HG03558 (cell line): ENCODE results near the gene TTC17.
A peak's percentile ranks its signal among the peaks of the same experiment; 100 is the strongest.
"Not testable (repeated sequence)": the region's sequence is repeated elsewhere in the genome, so short reads cannot be mapped to it uniquely, and the experiment has no call there.

ENCODE experiments used
- ATAC-seq: cut with Tn5 transposase; IDR thresholded peaks from one replicate; pipeline ENCODE4 v1.9.1; 2021; ENCODE audit warnings: moderate number of reproducible peaks; ENCODE audit not compliant: unreplicated experiment; ENCODE audit errors: extremely low read depth

Gene TTC17

GRCh38 chr11:43358801-43359421, at the start of gene TTC17:
Gene TTC17 (plus strand): TSS chr11:43358920. CDS start chr11:43358955, 35 bp downstream.
- peak; percentile 89 for ATAC-seq

- ATAC-seq: peak; percentile 99
Observed at GRCh38 chr11:43311791-43312607, 46.7 kb upstream of the TTC17 start, which contains the start of gene API5. Gene API5 (plus strand): TSS chr11:43311996. CDS start chr11:43312128, 132 bp downstream.

GRCh38 chr11:43315966-43316365, 42.8 kb upstream of the TTC17 start:
- no peak for ATAC-seq

GRCh38 chr11:43316451-43316850, 42.3 kb upstream of the TTC17 start:
- no peak for ATAC-seq

GRCh38 chr11:43327987-43328386, 30.7 kb upstream of the TTC17 start:
- no peak for ATAC-seq

- ATAC-seq: no peak
Observed at GRCh38 chr11:43328482-43328881, 30.2 kb upstream of the TTC17 start.

GRCh38 chr11:43341159-43341558, 17.6 kb upstream of the TTC17 start:
- no peak for ATAC-seq

GRCh38 chr11:43351426-43351825, 7.3 kb upstream of the TTC17 start:
- ATAC-seq: not testable (repeated sequence)

GRCh38 chr11:43354311-43354710, 4.4 kb upstream of the TTC17 start:
- no peak for ATAC-seq

GRCh38 chr11:43356336-43356735, 2.4 kb upstream of the TTC17 start:
- no peak for ATAC-seq

- no peak for ATAC-seq
Observed at GRCh38 chr11:43358279-43358800, 380 bp upstream of the TTC17 start.

GRCh38 chr11:43359422-43359818, 700 bp downstream of the TTC17 start:
- ATAC-seq: peak; percentile 27

GRCh38 chr11:43360361-43361032, 1.8 kb downstream of the TTC17 start:
- no peak for ATAC-seq

- ATAC-seq: no peak
Observed at GRCh38 chr11:43366677-43367076, 8.0 kb downstream of the TTC17 start.

- ATAC-seq: no peak
Observed at GRCh38 chr11:43367382-43368178, 8.9 kb downstream of the TTC17 start.

- ATAC-seq: no peak
Observed at GRCh38 chr11:43376065-43376464, 17.3 kb downstream of the TTC17 start.

GRCh38 chr11:43376594-43376993, 17.9 kb downstream of the TTC17 start:
- ATAC-seq: no peak

GRCh38 chr11:43377389-43377788, 18.7 kb downstream of the TTC17 start:
- no peak for ATAC-seq

GRCh38 chr11:43378897-43379296, 20.2 kb downstream of the TTC17 start:
- ATAC-seq: no peak

GRCh38 chr11:43381802-43382201, 23.1 kb downstream of the TTC17 start:
- ATAC-seq: no peak
